Stimulated activated CD4-positive, alpha-beta T cell treated with anti-CD3 and anti-CD28 coated beads, Interleukin-15, amount 100 ng/mL, for 24 hours (primary cell): ENCODE results near the gene SLX1B.
"Not testable (repeated sequence)": the region's sequence is repeated elsewhere in the genome, so short reads cannot be mapped to it uniquely, and the experiment has no call there.

Experiments used
- DNase-seq: peaks from one replicate; pipeline ENCODE4 v3.0.0-alpha.2; 2020

Gene SLX1B

GRCh38 chr16:29454269-29454668 is at the start of gene SLX1B, which contains the start of gene BOLA2:
Gene SLX1B, plus strand, starts transcription at chr16:29454533.
Gene BOLA2, minus strand, starts transcription at chr16:29454351. Its CDS starts 98 bp downstream, at chr16:29454253.
- not testable (repeated sequence) for DNase-seq

- DNase-seq, result not testable (repeated sequence)
These were observed 49.1 kb upstream of the SLX1B start for GRCh38 chr16:29405249-29405648.

GRCh38 chr16:29423587-29423986 is 30.7 kb upstream of the SLX1B start:
- not testable (repeated sequence) for DNase-seq

- DNase-seq, result not testable (repeated sequence)
These were observed 28.9 kb upstream of the SLX1B start for GRCh38 chr16:29425390-29425789.

- not testable (repeated sequence) for DNase-seq
These were observed 579 bp upstream of the SLX1B start for GRCh38 chr16:29453754-29454153.

- not testable (repeated sequence) for DNase-seq
These were observed 495 bp downstream of the SLX1B start for GRCh38 chr16:29454828-29455227.

- not testable (repeated sequence) for DNase-seq
These were observed 3.3 kb downstream of the SLX1B start for GRCh38 chr16:29457660-29458059.

GRCh38 chr16:29459706-29460646 is 5.6 kb downstream of the SLX1B start, which contains the start of gene SULT1A4:
Gene SULT1A4, plus strand, starts transcription at chr16:29459913. Its CDS starts 1,473 bp downstream, at chr16:29461386.
- not testable (repeated sequence) for DNase-seq

- not testable (repeated sequence) for DNase-seq
These were observed 6.3 kb downstream of the SLX1B start for GRCh38 chr16:29460647-29461030.

GRCh38 chr16:29465985-29466824 is 11.9 kb downstream of the SLX1B start:
- not testable (repeated sequence) for DNase-seq

- DNase-seq, result not testable (repeated sequence)
These were observed 12.6 kb downstream of the SLX1B start for GRCh38 chr16:29466904-29467303.

GRCh38 chr16:29467654-29468366 is 13.5 kb downstream of the SLX1B start:
- not testable (repeated sequence) for DNase-seq

GRCh38 chr16:29469660-29470059 is 15.3 kb downstream of the SLX1B start:
- peak; percentile 48 for DNase-seq

- not testable (repeated sequence) for DNase-seq
These were observed 17.7 kb downstream of the SLX1B start for GRCh38 chr16:29472065-29472464.

- DNase-seq, result peak; percentile 3
These were observed 27.9 kb downstream of the SLX1B start for GRCh38 chr16:29482276-29482675.

GRCh38 chr16:29506308-29506707 is 52.0 kb downstream of the SLX1B start, which contains the start of gene NPIPB12:
Gene NPIPB12, minus strand, starts transcription at chr16:29506408.
- DNase-seq, result not testable (repeated sequence)
